K562 (cell line): ENCODE results near the gene PHF1. TPM values are rescaled to one million over a fixed set of nuclear protein-coding genes. Genes with fewer than 3 reads are reported as not detected.
A peak's percentile ranks its signal among the peaks of the same experiment; 100 is the strongest.

Experiments
- ATAC-seq: fragments of 200-7000 bp; cut with Tn5 transposase; 3 replicates; pipeline ENCODE4 v1.9.1; 2020; ENCODE audit warnings: moderate library complexity
- BruUV-seq: library from RNA; stranded (reverse); fragments of 400-500 nt; replicated peaks from 2 replicates; lab custom pipeline; 2021; lab: Mats Ljungman, UMichigan
- CTCF ChIA-PET: fragments of 300-600 bp; formaldehyde crosslinking; extraction: SDS; loops from one replicate; lab custom pipeline; 2021; ENCODE audit warnings: low intra/inter-chr PET ratio; lab: Yijun Ruan, JAX
- POLR2A ChIA-PET: fragments of 300-600, 350-650 bp; sonication (Branson Sonifier 250); formaldehyde crosslinking; extraction: SDS; loops from one replicate; lab custom pipeline; 2021; ENCODE audit warnings: antibody characterized with exemption, inconsistent platforms; lab: Yijun Ruan, JAX
- DNase-seq, 4 experiments: peaks; one replicate each; pipeline versions ENCODE4 v3.0.0 to v3.0.0-alpha.2; 2011 to 2018; ENCODE audit warnings: low spot score in 3 of 4, mixed read lengths in 3 of 4; ENCODE audit errors: extremely low read depth in 1 of 4
- FAIRE-seq: peaks from 2 replicates; lab custom pipeline; 2011; peaks lifted over from hg19 to GRCh38; lab: Jason Lieb, UNC
- H2AFZ ChIP-seq: 2 replicates; pipeline ENCODE4 v1.6.0; 2011; ENCODE audit warnings: low read depth, low read length, control low read depth, inconsistent platforms
- H3K27ac ChIP-seq: fragments of 200-600 bp; 3 replicates; pipeline ENCODE4 v1.8.0; 2011; ENCODE audit warnings: low read depth, mild to moderate bottlenecking, control low read depth, inconsistent platforms, low read length, moderate library complexity, mixed read lengths; ENCODE audit errors: extremely low read depth
- H3K27me3 ChIP-seq, 2 experiments: fragments of 300-600 bp in 1 of 2; 2 replicates in 1 of 2; 3 replicates in 1 of 2; pipeline versions ENCODE4 v1.6.0 to v1.8.0; 2011; ENCODE audit warnings: inconsistent platforms in 2 of 2, low read length in 2 of 2, mild to moderate bottlenecking in 1 of 2, mixed read lengths in 1 of 2, moderate library complexity in 1 of 2; ENCODE audit not compliant: control insufficient read depth in 2 of 2, insufficient read depth in 2 of 2
- H3K36me3 ChIP-seq: fragments of 300-600 bp; 3 replicates; pipeline ENCODE4 v1.8.0; 2011; ENCODE audit warnings: mild to moderate bottlenecking, low read length, inconsistent platforms; ENCODE audit not compliant: control insufficient read depth, insufficient read depth
- H3K4me1 ChIP-seq, 2 experiments: fragments of 200-600 bp in 1 of 2; replicated peaks in 1 of 2; 2 replicates in 1 of 2; 3 replicates in 1 of 2; pipeline versions ENCODE4 v1.5.1 to v1.8.0; 2011; ENCODE audit warnings: inconsistent platforms in 2 of 2, low read length in 2 of 2, mild to moderate bottlenecking in 1 of 2, mixed read lengths in 1 of 2, moderate library complexity in 1 of 2; ENCODE audit not compliant: control insufficient read depth in 2 of 2, insufficient read depth in 2 of 2
- H3K4me2 ChIP-seq: 2 replicates; pipeline ENCODE4 v1.6.1; 2011; ENCODE audit warnings: low read length, control low read depth, inconsistent platforms, mixed read lengths; ENCODE audit not compliant: insufficient read depth
- H3K4me3 ChIP-seq: fragments of 200-600 bp; sonication (generic), shearing (Covaris generic); 2 replicates; pipeline ENCODE4 v1.5.1; 2016; ENCODE audit warnings: control low read depth, inconsistent platforms
- H3K79me2 ChIP-seq: fragments of 200-600 bp; 3 replicates; pipeline ENCODE4 v1.8.0; 2011; ENCODE audit warnings: low read length, inconsistent platforms; ENCODE audit not compliant: control insufficient read depth, insufficient read depth
- H3K9ac ChIP-seq, 2 experiments: 2 replicates each; pipeline versions ENCODE4 v1.6.0 to v1.6.1; 2011; ENCODE audit warnings: low read depth in 2 of 2, low read length in 2 of 2, control low read depth in 1 of 2, inconsistent platforms in 1 of 2, mild to moderate bottlenecking in 1 of 2, mixed read lengths in 1 of 2; ENCODE audit not compliant: insufficient read depth in 1 of 2
- H3K9me1 ChIP-seq: one replicate; pipeline ENCODE4 v1.6.0; 2011; ENCODE audit warnings: inconsistent platforms, mild to moderate bottlenecking, low read length, moderate library complexity; ENCODE audit not compliant: control insufficient read depth, insufficient read depth
- H3K9me3 ChIP-seq: replicated peaks from 2 replicates; pipeline ENCODE4 v1.5.1; 2011; ENCODE audit warnings: low read depth, low read length, inconsistent platforms; ENCODE audit not compliant: control insufficient read depth, insufficient read depth
- H4K20me1 ChIP-seq: replicated peaks from 2 replicates; pipeline ENCODE4 v1.6.1; 2011; ENCODE audit warnings: low read length, inconsistent platforms, mixed read lengths; ENCODE audit not compliant: control insufficient read depth, insufficient read depth
- ATF7 ChIP-seq: fragments of 450-650 bp; IDR thresholded peaks from 2 replicates; pipeline ENCODE4 v1.7.1; 2014; ENCODE audit warnings: mild to moderate bottlenecking, moderate library complexity
- CTCF ChIP-seq, 3 experiments: IDR thresholded peaks in 2 of 3; conservative IDR thresholded peaks in 1 of 3; 2 replicates each; pipeline ENCODE4 v1.5.1; 2011 to 2012; ENCODE audit warnings: low read length in 3 of 3, mild to moderate bottlenecking in 3 of 3, control low read depth in 2 of 3, improper control_type of control experiment in 1 of 3, inconsistent platforms in 1 of 3, low read depth in 1 of 3, mixed read lengths in 1 of 3, moderate library complexity in 1 of 3; ENCODE audit not compliant: insufficient read depth in 2 of 3
- EGR1 ChIP-seq: fragments of 450-650 bp; conservative IDR thresholded peaks from 2 replicates; pipeline ENCODE4 v1.6.1; 2017; ENCODE audit warnings: mild to moderate bottlenecking
- HMBOX1 ChIP-seq: sonication (generic); IDR thresholded peaks from 2 replicates; pipeline ENCODE4 v1.6.1; 2016
- NRF1 ChIP-seq, 2 experiments: fragments of 450-650 bp; IDR thresholded peaks in 1 of 2; conservative IDR thresholded peaks in 1 of 2; 2 replicates each; pipeline ENCODE4 v1.6.1; 2014; ENCODE audit warnings: mild to moderate bottlenecking in 2 of 2
- POLR2B ChIP-seq: fragments of 450-650 bp; IDR thresholded peaks from 2 replicates; pipeline ENCODE4 v1.6.1; 2018; ENCODE audit warnings: low read depth; ENCODE audit not compliant: partially characterized antibody
- POLR2H ChIP-seq: IDR thresholded peaks from 2 replicates; pipeline ENCODE4 v1.6.1; 2016; ENCODE audit warnings: missing genetic modification characterization, low read depth, mild to moderate bottlenecking, control low read depth, missing compliant biosample characterization, moderate library complexity
- RAD21 ChIP-seq, 2 experiments: fragments of 250-450 bp in 1 of 2; fragments of 450-650 bp in 1 of 2; sonication (Bioruptor Pico) in 1 of 2; formaldehyde crosslinking in 1 of 2; IDR thresholded peaks in 1 of 2; conservative IDR thresholded peaks in 1 of 2; 2 replicates each; pipeline versions ENCODE4 v1.4.0 to v1.8.0; 2020 to 2022; ENCODE audit warnings: mild to moderate bottlenecking in 2 of 2, moderate library complexity in 1 of 2
- RBM25 ChIP-seq: fragments of 200-400 bp; formaldehyde crosslinking; IDR thresholded peaks from 2 replicates; pipeline ENCODE4 v1.6.1; 2018; ENCODE audit warnings: low read length, low read depth, moderate library complexity; ENCODE audit not compliant: severe bottlenecking
- RBM34 ChIP-seq: fragments of 200-400 bp; formaldehyde crosslinking; IDR thresholded peaks from 2 replicates; pipeline ENCODE4 v1.6.1; 2018; ENCODE audit warnings: low read length, borderline replicate concordance; ENCODE audit not compliant: insufficient read depth
- SMC3 ChIP-seq: conservative IDR thresholded peaks from 2 replicates; pipeline ENCODE4 v1.6.1; 2011; ENCODE audit warnings: low read depth, low read length, improper control_type of control experiment; ENCODE audit not compliant: insufficient read depth
- SP2 ChIP-seq: IDR thresholded peaks from 2 replicates; pipeline ENCODE4 v1.6.1; 2011; ENCODE audit warnings: mild to moderate bottlenecking, low read depth, low read length, moderate library complexity; ENCODE audit not compliant: poor library complexity, severe bottlenecking; ENCODE audit errors: extremely low read depth
- ZNF431 ChIP-seq: sonication (generic); formaldehyde crosslinking; IDR thresholded peaks from 2 replicates; pipeline ENCODE4 v1.8.0; 2022; ENCODE audit warnings: mild to moderate bottlenecking, missing genetic modification reagents
- WGBS: fragments of 100-300 bp; shearing (Covaris generic); methylation state at CpG from one replicate; pipeline ENCODE4 v1.1.6; 2016; ENCODE audit warnings: low coverage, mixed read lengths; ENCODE audit not compliant: insufficient coverage; ENCODE audit errors: missing lambda C conversion rate; 5-methylcytosine and 5-hydroxymethylcytosine counted together
- in situ Hi-C: fragments of 300-500 bp; cut with MboI; formaldehyde crosslinking; loops from 4 replicates; pipeline ENCODE4 v1.15.0; 2018; ENCODE audit warnings: inconsistent platforms, mixed read lengths
- intact Hi-C: fragments of 100-400 bp; cut with micrococcal nuclease; formaldehyde crosslinking; loops from 2 replicates; pipeline ENCODE4 v1.14.2; 2022
- polyA plus RNA-seq, 8 experiments: library from polyadenylated mRNA; depleted of rRNA in 4 of 8; stranded (reverse) in 5 of 8; unstranded in 3 of 8; fragments of >200 nt; fragmentation: Nextera tagmentation in 2 of 8; fragmentation: Illumina TruSeq in 1 of 8; extraction: Ambion mirVana in 2 of 8; extraction: Trizol in 1 of 8; gene quantifications; 2 replicates each; pipeline versions ENCODE4 v1.2.1 to v1.2.3, GENCODE V29; 2011 to 2014; ENCODE audit warnings: inconsistent platforms in 1 of 8, missing spikeins in 1 of 8
- total RNA-seq, 7 experiments: library from RNA; depleted of rRNA in 6 of 7; stranded (reverse); fragments of >200 nt in 6 of 7; fragmentation: Illumina TruSeq in 2 of 7; extraction: Trizol in 2 of 7; gene quantifications; 2 replicates each; pipeline versions ENCODE4 v1.2.1 to v1.2.3, GENCODE V29; 2011 to 2021; ENCODE audit warnings: low replicate concordance in 1 of 7
- TF ChIP-seq, protein P1 (sequence below): fragments of 450-650 bp; formaldehyde crosslinking; conservative IDR thresholded peaks from 2 replicates; pipeline ENCODE4 v1.4.0; 2022; ENCODE audit warnings: mild to moderate bottlenecking, missing genetic modification characterization

The PHF1 gene
- total and polyA plus RNA-seq, 9 of the 15 experiments (the other 6 are each of a cell fraction or from before 2014, with no cell fraction given), result 3.7 to 64.2 (median 33.7) TPM

DNA sequence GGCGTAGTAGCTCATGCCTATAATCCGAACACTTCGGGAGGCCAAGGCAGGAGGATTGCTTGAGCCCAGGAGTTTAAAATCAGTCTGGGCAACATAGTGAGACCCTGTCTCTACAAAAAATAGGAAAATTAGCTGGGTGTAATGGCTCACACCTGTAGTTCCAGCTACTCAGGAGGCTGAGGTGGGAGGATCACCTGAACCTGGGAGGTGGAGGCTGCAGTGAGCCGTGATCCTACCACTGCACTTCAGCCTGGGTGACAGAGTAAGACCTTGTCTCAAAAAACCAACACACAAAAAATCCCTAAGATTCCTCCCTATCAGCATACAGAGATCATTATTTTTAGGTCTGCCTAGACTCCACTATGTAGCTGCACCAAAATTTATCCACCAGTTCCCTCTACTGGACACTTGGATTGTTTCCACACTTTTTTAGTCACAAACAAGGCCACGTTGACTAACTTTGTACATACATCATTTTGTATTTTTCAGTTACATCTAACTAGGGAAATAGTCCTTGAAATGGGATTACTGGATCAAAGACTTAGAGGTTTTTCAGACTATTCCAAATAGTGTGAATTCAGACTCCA, 3.6 kb upstream of the PHF1 start:
- no peak overlapping the region for H2AFZ ChIP-seq
- no peaks in the 10 kb centered on the region for H3K9me1 ChIP-seq
- peaks cover 12% of the 10 kb centered on the region for H3K79me2 ChIP-seq
- no peaks in the 10 kb centered on the region for H3K9me3 ChIP-seq
- no peak overlapping the region for H3K4me3 ChIP-seq
- no peak overlapping the region for H3K4me2 ChIP-seq
- DNase-seq, result peak in 2 of 4 experiments; percentile 22 to 63
- no peak overlapping the region for H3K9ac ChIP-seq
- no peaks in the 10 kb centered on the region for H3K27me3 ChIP-seq
- H4K20me1 ChIP-seq, result peaks cover 2% of the 10 kb centered on the region; the same call in 1 of the 2 replicates
- in situ Hi-C loops (loop anchor here (10.0 kb wide), 1 partner anchor 132 kb away; the partner anchor contains the start of genes B3GALT4, RPS18 and VPS52), intact Hi-C loops (loop anchor here (1.0 kb wide), 1 partner anchor 127 kb away; no protein-coding TSS in a partner anchor)
- CTCF ChIA-PET, result interaction anchor here (0.8 to 2.7 kb wide), 5 partner anchors 19 to 288 kb away, joined by 3 to 64 read pairs (median 5); partner anchors contain the start of gene B3GALT4
- WGBS, result 80% methylated on average over 5 of the region's 5 CpGs
- POLR2A ChIA-PET, result interaction anchor here (0.6 to 2.0 kb wide), 9 partner anchors 10 to 185 kb away, joined by 3 to 9 read pairs (median 3); partner anchors contain the start of genes B3GALT4, PFDN6, RGL2 and RPS18
- BruUV-seq, result TSS peak; percentile 7
- ATAC-seq, result no peak
- H3K36me3 ChIP-seq, result peaks cover 72% of the 10 kb centered on the region
- FAIRE-seq, result peak; percentile 80
- peaks cover 9 to 20% of the 10 kb centered on the region in 2 experiments; a peak in 4 of 5 replicates for H3K4me1 ChIP-seq
- peak overlapping the region; percentile 21; the same call in 1 of the 3 replicates for H3K27ac ChIP-seq
- TF ChIP-seq POLR2B, result peak; percentile 49
- peak; percentile 56 to 83 (median 59); a peak in 5 of 6 replicates for TF ChIP-seq CTCF (IDR thresholded peaks at IDR 0.05 in 2 of 3, conservative IDR thresholded peaks at IDR 0.05 in 1 of 3; ENCODE audit: insufficient read depth in 2 of 3, low read depth in 1 of 3, low read length in 3 of 3)
- peak; percentile 77 to 82 for TF ChIP-seq RAD21 (CRISPR knock-in tag; conservative IDR thresholded peaks at IDR 0.05 in 1 of 2, IDR thresholded peaks at IDR 0.05 in 1 of 2)
- TF ChIP-seq HMBOX1, result peak; percentile 49; the same call in 1 of the 2 replicates
- peak; percentile 55 for TF ChIP-seq POLR2H (tag)
- peak; percentile 6 for TF ChIP-seq RBM25
- TF ChIP-seq SP2, result no peak
- no peak for TF ChIP-seq RBM34
- peak; percentile 17; the same call in 1 of the 2 replicates for TF ChIP-seq ATF7
- peak; percentile 29; the same call in 1 of the 2 replicates for TF ChIP-seq SMC3
- TF ChIP-seq, protein P1, sequence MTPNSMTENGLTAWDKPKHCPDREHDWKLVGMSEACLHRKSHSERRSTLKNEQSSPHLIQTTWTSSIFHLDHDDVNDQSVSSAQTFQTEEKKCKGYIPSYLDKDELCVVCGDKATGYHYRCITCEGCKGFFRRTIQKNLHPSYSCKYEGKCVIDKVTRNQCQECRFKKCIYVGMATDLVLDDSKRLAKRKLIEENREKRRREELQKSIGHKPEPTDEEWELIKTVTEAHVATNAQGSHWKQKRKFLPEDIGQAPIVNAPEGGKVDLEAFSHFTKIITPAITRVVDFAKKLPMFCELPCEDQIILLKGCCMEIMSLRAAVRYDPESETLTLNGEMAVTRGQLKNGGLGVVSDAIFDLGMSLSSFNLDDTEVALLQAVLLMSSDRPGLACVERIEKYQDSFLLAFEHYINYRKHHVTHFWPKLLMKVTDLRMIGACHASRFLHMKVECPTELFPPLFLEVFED (CRISPR knock-in tag), result 0 out of 2 replicates have a peak, but pooled peaks have one; percentile 58
- no peak for TF ChIP-seq EGR1
- no peak for TF ChIP-seq NRF1 (conservative IDR thresholded peaks at IDR 0.05 in 1 of 2, IDR thresholded peaks at IDR 0.05 in 1 of 2)
- TF ChIP-seq ZNF431 (CRISPR knock-in tag), result 0 out of 2 replicates have a peak, but pooled peaks have one; percentile 14
